ENCODE measurements around the gene TMEM19. TPM values are rescaled to one million over a fixed set of nuclear protein-coding genes. Genes with fewer than 3 reads are reported as not detected.

TMEM19 gene
- total and polyA plus RNA-seq, 7 donors, result 6.0 to 31.1 (median 18.8) TPM

DNA sequence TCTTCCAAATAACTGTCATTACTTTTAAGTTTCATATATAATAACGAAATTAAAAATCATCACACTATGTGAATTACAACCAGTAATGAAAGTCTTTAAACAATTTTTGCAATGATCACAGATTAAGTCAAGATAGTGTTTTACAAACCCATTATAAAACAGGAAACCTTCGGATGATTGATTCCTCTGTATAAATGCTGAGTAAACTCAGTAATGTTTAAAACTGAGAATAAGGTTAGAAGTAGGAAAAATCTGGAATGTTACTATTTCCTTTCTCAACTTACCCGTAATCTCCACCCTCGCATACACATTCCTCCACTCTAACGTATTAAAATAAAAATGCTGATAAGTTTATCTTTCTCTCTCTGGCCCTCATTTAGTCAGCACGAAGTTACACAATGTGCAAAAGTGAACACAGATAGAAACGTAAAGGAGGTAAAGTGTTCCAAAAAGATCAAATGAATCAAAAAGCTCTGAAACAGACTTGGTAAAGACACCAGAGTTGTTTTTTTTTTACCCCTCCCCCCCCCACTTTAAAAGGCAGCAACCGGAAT, 23.8 kb upstream of the TMEM19 start:
- Histone ChIP-seq H3K27me3 (ENCODE audit: insufficient read depth in 3 of 3, low read length in 2 of 3) (no peaks in the 10 kb centered on the region), H3K36me3 (ENCODE audit: insufficient read depth in 1 of 2, low read depth in 1 of 2) (peaks cover 0 to 36% of the 10 kb centered on the region in 2 donors), H3K9me3 (no peaks in the 10 kb centered on the region), H3K4me3 (peak overlapping the region; percentile 93), H3K27ac (peak overlapping the region; percentile 97), H3K4me1 (peaks cover 27% of the 10 kb centered on the region)
- 9 to 14% (median 10%) methylated on average over 8 of the region's 8 CpGs for WGBS, 3 donors
- intact Hi-C loops (cut with DNase I), result loop anchor here (2.0 to 10.0 kb wide), 3 partner anchors 25 to 183 kb away; partner anchors contain the start of genes RAB21 (in 1 of the 2) and TMEM19 (in 1 of the 2)
- ATAC-seq (no peak), DNase-seq (no peak)
- no peak for TF ChIP-seq CTCF (IDR thresholded peaks at IDR 0.05)

DNA sequence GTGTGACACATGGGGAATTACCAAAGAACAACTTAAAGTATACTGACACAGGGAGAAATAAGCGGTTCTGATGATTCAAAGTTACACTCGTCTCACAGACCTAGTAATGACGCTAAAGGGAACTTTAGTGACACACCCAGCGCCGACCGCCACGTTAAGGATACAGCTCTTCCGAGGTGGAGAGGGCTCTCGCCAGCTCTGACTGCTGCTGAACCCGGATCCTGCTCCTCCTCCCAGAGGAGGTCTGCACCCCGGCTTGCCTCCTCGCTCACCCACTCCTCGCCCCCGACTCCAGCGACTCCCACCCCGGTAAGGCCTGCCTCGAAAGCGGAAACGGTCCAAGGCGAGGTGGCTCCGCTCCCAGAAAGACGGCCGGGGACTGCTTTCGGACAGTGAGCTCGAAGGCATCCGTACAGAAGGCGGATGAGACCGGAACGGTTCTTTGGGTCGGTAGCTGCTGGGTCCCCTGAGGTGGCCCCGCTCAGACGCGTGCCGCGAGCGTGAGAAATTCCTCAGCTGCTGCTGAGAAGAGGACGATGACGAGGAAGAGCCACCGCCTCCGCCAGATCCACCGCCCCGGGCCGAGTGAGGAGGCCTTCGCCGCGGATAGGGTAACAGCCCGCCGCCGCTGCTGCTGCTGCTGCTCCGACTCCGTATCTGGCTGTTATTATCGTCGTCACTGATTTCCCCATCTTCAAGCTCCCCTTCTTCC, 22.9 kb upstream of the TMEM19 start:
- peak; percentile 53 to 66 (median 58) for ATAC-seq
- intact Hi-C loops (cut with DNase I), result loop anchor here (2.0 to 10.0 kb wide), 3 partner anchors 24 to 182 kb away; partner anchors contain the start of genes RAB21 (in 1 of the 2) and TMEM19 (in 1 of the 2)

DNA sequence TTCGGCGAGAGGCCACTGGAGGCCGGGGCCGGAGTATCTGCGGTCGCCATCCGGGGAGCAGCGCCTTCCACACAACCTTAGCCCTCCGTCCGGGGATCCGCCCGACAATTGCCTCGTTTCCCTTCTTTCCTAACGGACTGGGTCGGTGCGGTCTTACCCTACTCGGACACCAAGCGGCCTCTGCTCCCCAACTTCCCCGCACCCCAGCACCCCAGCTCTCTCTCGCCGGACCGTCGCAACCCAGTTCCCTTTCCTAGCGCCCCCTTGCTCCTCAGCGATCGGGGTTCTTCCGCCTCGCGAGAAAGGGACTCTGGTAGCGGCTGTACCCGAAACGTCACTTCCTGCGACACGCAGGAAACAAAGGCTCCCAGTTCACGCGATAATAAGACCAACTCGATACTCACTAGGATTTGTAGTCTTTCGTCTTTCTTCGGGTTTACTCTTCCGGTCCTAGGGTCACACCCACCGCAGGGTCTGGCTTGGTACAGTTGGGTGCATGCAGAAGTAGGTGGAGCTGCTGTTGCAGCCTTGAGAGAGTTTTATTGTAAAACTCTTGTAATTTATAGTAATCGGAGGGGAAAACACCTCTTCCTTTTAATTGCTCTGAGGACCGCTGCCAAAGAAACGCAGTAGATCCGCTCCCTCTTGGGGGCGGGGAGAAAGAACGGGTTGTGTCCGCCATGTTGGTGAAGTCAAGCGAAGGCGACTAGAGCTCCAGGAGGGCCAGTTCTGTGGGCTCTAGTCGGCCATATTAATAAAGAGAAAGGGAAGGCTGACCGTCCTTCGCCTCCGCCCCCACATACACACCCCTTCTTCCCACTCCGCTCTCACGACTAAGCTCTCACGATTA, 22.1 kb upstream of the TMEM19 start, which contains the start of the genes THAP2 and ZFC3H1:
Gene THAP2, plus strand, starts transcription at position 741 of the 850 bp plus-strand sequence. CDS start 209 bp downstream, outside the sequence.
Gene ZFC3H1, minus strand, starts transcription at position 288 of the 850 bp plus-strand sequence. Its CDS starts 238 bp downstream, at position 50.
- peak; percentile 20 for TF ChIP-seq CTCF (IDR thresholded peaks at IDR 0.05)
- peak; percentile 89 to 95 for DNase-seq
- Histone ChIP-seq H3K4me1 (peaks cover 27% of the 10 kb centered on the region), H3K4me3 (peak within 1 kb of the TSS; percentile 93), H3K27ac (peak within 1 kb of the TSS; percentile 97), H3K9me3 (no peaks in the 10 kb centered on the region), H3K36me3 (ENCODE audit: insufficient read depth in 1 of 2, low read depth in 1 of 2) (peaks cover 0 to 18% of the 10 kb centered on the region in 2 donors), H3K27me3 (ENCODE audit: insufficient read depth in 3 of 3, low read length in 2 of 3) (no peaks in the 10 kb centered on the region)
- ATAC-seq, result peak; percentile 94 to 96 (median 95)
- WGBS, 3 donors, result 0 to 1% (median 1%) methylated on average over 56 to 57 of the region's 57 CpGs
- intact Hi-C loops (cut with DNase I), result loop anchor here (2.0 to 10.0 kb wide), 3 partner anchors 23 to 181 kb away; partner anchors contain the start of genes RAB21 (in 1 of the 2) and TMEM19 (in 1 of the 2)

More for the DNA sequence above, 22.9 kb upstream of the TMEM19 start:
- 0% methylated on average over 48 to 53 of the region's 53 CpGs for WGBS, 3 donors
- Histone ChIP-seq H3K4me3 (peak overlapping the region; percentile 93), H3K27me3 (ENCODE audit: insufficient read depth in 3 of 3, low read length in 2 of 3) (no peaks in the 10 kb centered on the region), H3K36me3 (ENCODE audit: insufficient read depth in 1 of 2, low read depth in 1 of 2) (peaks cover 0 to 26% of the 10 kb centered on the region in 2 donors), H3K27ac (peak overlapping the region; percentile 97), H3K9me3 (no peaks in the 10 kb centered on the region), H3K4me1 (peaks cover 27% of the 10 kb centered on the region)
- peak; percentile 65 to 82 for DNase-seq
- TF ChIP-seq CTCF (IDR thresholded peaks at IDR 0.05), result no peak

- TF ChIP-seq CTCF (IDR thresholded peaks at IDR 0.05), result no peak
- ATAC-seq (peak in 2 of 4 donors; percentile 6 to 9), DNase-seq (no peak)
- Histone ChIP-seq H3K27me3 (ENCODE audit: insufficient read depth in 3 of 3, low read length in 2 of 3) (no peaks in the 10 kb centered on the region), H3K36me3 (ENCODE audit: insufficient read depth in 1 of 2, low read depth in 1 of 2) (peaks cover 0 to 11% of the 10 kb centered on the region in 2 donors), H3K4me3 (peak overlapping the region; percentile 93), H3K4me1 (peaks cover 27% of the 10 kb centered on the region), H3K27ac (peak overlapping the region; percentile 97), H3K9me3 (no peaks in the 10 kb centered on the region)
- WGBS, 3 donors, result 0 to 1% (median 1%) methylated on average over 20 of the region's 20 CpGs
- intact Hi-C loops (cut with DNase I), result loop anchor here (5.0 to 10.0 kb wide), 2 partner anchors 88 to 180 kb away; partner anchors contain the start of gene RAB21 (in 1 of the 2)
These were observed 21.3 kb upstream of the TMEM19 start for GRCh38 chr12:71664411-71665089.
